DMS53 treated with DMSO at 0.1 percent for 48 hours (cell line): Measurements from ENCODE around the gene SPATA6L.

Experiments
- DNase-seq: peaks from one replicate; lab custom pipeline; 2025; ENCODE audit not compliant: unreplicated experiment; lab: John Stamatoyannopoulos, UW

Gene SPATA6L

GRCh38 chr9:4590430-4591122 is 75.7 kb downstream of the SPATA6L start:
- DNase-seq: no peak

- no peak for DNase-seq
Observed at GRCh38 chr9:4588721-4589120, 77.6 kb downstream of the SPATA6L start.

- no peak for DNase-seq
Observed at GRCh38 chr9:4585135-4585534, 81.1 kb downstream of the SPATA6L start.

- DNase-seq: no peak
Observed at GRCh38 chr9:4584636-4585035, 81.6 kb downstream of the SPATA6L start.

GRCh38 chr9:4583001-4583400 is 83.3 kb downstream of the SPATA6L start:
- DNase-seq: no peak

GRCh38 chr9:4581861-4582565 is 84.3 kb downstream of the SPATA6L start:
- no peak for DNase-seq

GRCh38 chr9:4581035-4581760 is 85.1 kb downstream of the SPATA6L start:
- DNase-seq: no peak

GRCh38 chr9:4579001-4579400 is 87.3 kb downstream of the SPATA6L start:
- DNase-seq: no peak

GRCh38 chr9:4576448-4576847 is 89.8 kb downstream of the SPATA6L start:
- DNase-seq: no peak

GRCh38 chr9:4575997-4576396 is 90.3 kb downstream of the SPATA6L start:
- no peak for DNase-seq

- DNase-seq: no peak
Observed at GRCh38 chr9:4574657-4575243, 91.5 kb downstream of the SPATA6L start.

GRCh38 chr9:4573634-4574389 is 92.5 kb downstream of the SPATA6L start:
- no peak for DNase-seq

- DNase-seq: no peak
Observed at GRCh38 chr9:4573176-4573575, 93.1 kb downstream of the SPATA6L start.

GRCh38 chr9:4572184-4572826 is 94.0 kb downstream of the SPATA6L start:
- DNase-seq: no peak

GRCh38 chr9:4569101-4569500 is 97.2 kb downstream of the SPATA6L start:
- no peak for DNase-seq

GRCh38 chr9:4567601-4568000 is 98.7 kb downstream of the SPATA6L start:
- DNase-seq: no peak

GRCh38 chr9:4566806-4567205 is 99.5 kb downstream of the SPATA6L start:
- no peak for DNase-seq

- DNase-seq: no peak
Observed at GRCh38 chr9:4563105-4563504, 103.2 kb downstream of the SPATA6L start.

- DNase-seq: no peak
Observed at GRCh38 chr9:4559261-4560182, 106.8 kb downstream of the SPATA6L start.
